HG03064 (cell line): Measurements from ENCODE around the gene CNN1.
"Not testable (repeated sequence)": the region's sequence is repeated elsewhere in the genome, so short reads cannot be mapped to it uniquely, and the experiment has no call there.

ENCODE experiments used
- ATAC-seq: cut with Tn5 transposase; IDR thresholded peaks from one replicate; pipeline ENCODE4 v1.9.1; 2021; ENCODE audit warnings: low read depth; ENCODE audit not compliant: unreplicated experiment

CNN1 gene

DNA sequence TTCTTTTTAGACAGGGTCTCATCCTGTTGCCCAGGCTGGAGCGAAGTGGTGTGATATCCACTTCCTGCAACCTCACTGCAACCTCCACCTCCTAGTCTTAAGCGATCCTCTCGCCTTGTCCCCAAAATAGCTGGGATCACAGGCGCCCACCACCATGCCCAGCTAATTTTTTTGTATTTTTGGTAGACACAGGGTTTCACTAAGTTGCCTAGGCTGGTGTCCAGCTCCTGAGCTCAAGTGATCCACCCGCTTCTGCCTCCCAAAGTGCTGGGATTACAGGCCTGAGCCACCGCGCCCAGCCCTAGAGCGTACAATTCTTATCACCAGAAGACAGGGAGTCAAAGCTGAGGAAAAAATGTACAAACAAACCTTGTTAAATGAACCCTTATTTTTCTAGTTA, 24.9 kb downstream of the CNN1 start:
- ATAC-seq, result no peak

DNA sequence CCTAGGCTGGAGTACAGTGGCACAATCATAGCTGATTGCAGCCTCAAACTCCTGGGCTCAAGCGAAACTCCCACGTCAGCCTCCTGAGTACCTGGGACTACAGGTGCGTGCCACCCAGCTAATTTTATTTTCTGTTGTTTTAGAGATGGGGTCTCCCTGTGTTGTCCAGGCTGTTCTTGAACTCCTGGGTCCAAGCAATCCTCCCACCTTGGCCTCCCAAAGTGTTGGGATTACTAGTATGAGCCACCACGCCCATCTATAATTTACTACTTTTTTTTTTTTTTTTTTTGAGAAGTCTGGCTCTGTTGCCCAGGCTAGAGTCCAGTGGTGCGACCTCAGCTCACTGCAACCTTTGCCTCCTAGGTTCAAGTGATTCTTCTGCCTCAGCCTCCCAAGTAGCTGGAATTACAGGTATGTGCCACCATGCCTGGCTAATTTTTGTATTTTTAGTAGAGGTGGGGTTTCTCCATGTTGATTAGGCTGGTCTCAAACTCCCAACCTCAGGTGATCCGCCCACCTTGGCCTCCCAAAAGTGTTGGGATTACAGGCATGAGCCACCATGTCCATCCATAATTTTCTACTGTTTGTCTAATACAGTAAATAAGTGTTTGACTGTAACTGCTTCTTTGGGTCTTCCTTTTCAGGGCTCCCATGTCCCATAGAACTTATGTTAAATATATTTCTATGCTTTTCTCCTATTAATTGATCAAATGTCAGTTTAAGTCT, 25.6 kb downstream of the CNN1 start:
- ATAC-seq, result not testable (repeated sequence)

DNA sequence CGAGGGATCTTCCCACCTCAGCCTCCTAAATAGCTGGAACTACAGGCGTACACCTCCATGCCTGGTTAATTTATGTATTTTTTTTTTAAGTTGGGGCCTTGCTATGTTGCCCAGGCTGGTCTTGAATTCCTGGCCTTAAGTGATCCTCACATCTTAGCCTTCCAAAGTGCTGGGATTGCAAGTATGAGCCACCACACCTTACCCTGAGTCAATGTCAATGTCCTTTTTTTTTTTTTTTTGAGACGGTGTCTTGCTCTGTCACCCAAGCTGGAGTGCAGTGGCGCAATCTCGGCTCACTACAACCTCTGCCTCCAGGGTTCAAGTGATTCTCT, 27.0 kb downstream of the CNN1 start:
- ATAC-seq, result not testable (repeated sequence)

DNA sequence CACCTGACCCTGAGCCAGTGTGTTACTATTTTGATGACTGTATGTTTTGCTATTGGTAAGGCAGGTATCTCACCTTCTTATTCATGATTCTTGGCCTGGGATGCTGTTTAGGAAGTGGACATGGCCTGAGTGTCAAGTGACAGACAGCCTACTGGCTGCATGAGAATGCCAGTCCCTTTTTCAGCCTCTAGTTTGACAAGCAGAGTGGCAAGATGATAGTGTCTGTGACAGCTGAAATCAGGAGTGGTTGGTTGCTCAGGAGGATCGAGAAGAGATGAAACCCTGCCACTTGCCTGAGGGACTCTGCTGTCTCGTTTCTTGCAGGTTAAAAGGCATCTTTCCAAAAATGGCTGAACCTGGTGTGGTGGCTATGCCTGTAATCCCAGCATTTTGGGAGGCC, 27.5 kb downstream of the CNN1 start:
- no peak for ATAC-seq

DNA sequence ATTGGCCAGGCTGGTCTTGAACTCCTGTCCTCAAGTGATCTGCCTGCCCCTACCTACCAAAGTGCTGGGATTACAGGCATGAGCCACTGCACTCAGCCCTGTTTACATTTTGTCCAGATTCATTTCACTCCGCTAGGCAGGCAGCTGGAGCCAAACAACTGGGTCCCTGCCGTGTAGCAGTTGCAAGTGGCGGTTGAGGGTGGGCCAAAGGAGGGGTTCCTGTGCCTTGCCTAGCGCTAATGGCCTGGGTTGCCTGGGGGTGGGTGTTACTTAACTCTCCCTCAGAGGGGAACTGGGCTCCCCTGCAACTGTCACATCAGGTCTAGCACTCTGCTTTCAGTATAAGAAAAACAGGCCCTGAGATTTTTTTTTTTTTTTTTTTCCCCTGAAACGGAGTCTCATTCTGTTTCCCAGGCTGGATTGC, 31.4 kb downstream of the CNN1 start:
- ATAC-seq, result no peak

DNA sequence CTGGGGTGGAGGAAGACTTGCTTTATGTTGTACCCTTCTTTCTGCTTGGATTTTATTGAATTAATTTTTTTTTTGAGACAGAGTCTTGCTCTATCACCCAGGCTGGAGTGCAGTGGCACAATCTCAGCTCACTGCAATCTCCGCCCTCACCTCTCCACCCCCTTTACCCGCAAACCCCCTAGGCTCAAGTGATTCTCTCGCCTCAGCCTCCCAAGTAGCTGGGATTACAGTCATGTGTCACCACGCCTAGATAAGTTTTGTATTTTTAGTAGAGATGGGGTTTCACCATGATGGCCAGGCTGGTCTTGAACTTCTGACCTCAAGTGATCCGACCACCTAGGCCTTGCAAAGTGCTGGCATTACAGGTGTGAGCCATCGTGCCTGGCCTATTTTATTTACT, 34.7 kb downstream of the CNN1 start:
- ATAC-seq, result not testable (repeated sequence)

DNA sequence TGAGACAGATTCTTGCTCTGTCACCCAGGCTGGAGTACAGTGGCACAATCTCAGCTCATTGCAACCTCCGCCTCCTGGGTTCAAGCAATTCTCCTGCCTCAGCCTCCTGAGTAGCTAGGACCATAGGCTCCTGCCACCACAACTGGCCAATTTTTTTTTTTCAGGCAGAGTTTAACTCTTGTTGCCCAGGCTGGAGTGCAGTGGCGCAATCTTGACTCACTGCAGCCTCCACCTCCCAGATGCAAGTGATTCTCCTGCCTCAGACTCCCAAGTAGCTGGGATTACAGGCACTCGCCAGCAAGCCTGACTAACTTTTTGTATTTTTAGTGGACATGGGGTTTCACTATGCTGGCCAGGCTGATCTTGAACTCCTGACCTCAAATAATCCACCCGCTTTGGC, 35.1 kb downstream of the CNN1 start:
- not testable (repeated sequence) for ATAC-seq

DNA sequence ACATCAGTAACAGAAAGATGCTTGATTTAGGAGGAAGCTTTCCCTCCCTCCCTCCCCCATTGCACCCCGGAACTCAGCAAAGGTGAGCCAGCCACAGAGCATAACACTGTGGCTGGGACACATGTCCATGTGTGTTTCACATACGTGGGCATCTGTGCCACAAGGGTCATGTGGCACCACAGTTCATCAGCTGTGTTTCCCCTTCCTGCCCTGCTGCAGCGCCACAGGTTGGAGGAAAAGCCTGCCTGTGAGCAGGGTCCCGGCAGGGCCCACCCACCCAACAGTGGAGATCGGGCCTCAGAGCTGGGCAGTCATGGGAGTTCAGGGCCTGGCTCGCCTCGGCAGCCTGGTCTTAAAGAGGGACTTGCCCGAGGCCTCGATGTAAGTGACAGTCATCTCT, 36.0 kb downstream of the CNN1 start:
- no peak for ATAC-seq

DNA sequence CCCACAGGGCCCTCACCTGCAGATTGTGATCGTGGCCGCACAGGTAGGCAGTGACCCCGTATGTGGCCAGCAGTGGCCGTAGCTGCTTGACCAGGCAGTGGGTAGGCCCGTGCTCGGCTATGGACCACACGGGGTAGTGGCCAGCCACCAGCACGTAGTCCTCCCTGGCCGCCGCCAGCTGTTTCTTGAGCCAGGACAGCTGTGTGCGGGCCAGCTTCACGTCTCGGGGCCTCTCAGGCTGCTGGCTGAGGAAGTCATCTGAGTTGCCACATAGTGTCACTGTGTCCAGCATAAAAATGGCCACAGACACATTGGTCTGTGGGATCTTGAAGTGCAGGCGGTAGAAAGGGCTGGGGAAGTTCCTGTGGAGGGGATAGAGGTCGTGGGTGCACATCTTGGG, 37.6 kb downstream of the CNN1 start:
- ATAC-seq, result no peak

DNA sequence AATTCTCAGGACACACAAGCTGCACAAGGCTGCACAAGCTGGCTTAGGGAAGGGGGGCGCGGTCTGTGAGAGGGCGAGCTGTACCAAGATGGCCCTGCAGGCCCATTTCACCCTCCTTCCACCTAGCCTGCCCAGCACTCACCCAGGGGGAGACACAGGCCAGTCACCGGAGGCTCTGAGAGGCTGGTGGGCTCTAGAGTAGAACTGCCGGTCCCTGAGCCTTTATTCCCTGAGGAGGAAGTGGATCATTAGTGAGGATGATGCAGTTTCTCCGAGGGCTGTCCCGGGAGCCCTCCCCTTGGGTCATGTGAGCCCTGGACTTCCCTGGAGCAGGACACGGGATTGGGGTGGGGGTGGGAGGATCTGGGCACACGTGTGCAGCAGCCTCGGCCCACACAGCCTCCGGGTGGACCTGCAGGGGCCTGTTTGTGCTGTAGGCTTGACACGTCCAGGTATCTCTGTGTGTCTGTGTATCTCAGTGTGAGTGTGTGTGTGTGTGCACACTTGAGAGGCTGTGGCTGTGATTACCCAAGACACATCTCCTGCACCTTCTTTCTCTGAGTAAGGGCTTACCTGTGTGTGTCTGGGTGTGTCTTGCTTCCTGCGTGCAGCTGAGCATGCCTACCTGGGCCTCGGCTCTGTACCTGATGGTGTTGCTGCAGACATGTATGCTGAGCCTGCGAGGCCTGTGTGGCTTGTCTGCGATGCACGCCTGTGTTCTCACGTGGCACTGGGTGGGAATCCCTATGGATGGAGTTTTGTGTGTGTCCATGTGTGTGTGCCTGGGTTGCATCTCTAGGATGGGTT, 39.0 kb downstream of the CNN1 start, which contains the start of gene ACP5:
ACP5 (minus strand) TSS at position 195 of the 807 bp plus-strand sequence. CDS start 328 bp downstream, outside the sequence.
- no peak for ATAC-seq

DNA sequence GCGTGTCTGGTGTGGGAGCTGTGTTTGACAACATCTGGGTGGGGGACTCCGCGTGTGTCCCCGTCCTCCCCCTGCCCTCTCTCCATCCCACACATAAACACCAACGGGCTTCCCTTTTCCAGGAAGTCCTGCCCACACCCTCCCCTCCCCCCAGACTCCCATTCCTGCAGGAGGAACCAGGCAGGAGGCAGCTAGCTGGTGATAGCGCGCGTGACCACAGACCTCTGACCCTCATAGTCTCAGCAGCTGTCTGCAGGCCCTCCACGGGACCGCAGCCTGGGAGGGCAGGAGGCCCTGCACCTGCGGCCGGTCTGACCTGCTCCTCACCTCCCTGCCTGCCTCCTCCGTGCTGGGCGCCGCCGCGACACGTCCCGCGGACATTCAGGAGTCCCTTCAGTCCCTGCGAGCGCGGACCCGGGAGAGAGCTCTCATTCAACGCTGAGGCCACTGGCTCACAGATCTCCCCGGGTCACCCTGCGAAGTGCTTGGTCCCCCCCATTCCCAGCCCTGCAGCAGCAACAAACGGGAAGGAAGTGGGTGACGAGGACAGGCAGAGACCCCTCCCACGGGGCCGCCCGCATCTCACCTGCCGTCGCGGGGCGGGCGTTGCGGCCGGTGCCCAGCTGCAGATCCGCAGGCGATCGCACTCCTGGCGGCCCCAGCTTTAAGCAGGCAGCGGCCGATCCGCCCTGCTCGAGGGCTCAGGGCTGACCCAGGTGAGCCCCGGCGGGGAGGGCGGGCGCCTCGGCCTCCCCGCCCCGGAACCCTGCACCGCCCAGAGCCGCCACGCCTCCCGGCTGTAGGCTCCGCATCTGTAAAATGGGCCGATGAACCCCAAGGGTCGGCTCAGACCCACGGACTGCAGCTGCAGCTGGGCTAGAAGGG, 39.8 kb downstream of the CNN1 start:
- ATAC-seq, result no peak

DNA sequence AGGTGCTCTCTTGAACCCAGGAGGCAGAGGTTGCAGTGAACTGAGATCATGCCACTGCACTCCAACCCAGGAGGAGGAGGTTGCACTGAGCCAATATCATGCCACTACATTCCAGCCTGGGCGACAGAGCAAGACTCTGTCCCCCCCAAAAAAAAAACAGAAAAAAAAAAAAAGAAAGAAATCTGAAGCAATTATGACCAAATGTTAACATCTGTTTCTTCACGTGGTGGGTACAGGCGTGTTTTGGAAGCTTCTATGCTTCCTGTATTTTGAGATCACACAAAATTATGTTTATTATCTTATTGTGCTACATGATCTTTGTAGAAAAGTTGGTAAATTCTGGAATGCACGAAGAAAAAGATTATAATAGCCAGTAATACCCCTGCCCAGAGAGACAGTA, 41.5 kb downstream of the CNN1 start:
- no peak for ATAC-seq

DNA sequence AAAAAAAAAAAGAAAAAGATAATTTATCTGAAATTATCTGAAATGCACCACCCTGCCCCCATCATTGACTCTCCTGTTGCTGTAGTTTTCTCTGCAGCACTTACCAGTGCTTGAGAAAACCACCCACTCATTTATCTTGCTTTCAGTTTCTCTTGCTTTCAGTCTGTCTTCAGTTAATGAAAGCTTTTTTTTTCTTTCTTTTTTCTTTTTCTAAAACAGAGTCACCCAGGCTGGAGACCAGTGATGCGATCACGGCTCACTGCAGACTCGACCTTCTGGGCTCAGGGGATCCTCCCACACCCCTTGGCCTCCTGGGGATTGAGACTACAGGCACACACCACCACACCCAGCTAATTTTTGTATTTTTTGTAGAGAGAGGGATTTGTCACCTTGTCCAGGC, 43.1 kb downstream of the CNN1 start:
- ATAC-seq, result no peak

DNA sequence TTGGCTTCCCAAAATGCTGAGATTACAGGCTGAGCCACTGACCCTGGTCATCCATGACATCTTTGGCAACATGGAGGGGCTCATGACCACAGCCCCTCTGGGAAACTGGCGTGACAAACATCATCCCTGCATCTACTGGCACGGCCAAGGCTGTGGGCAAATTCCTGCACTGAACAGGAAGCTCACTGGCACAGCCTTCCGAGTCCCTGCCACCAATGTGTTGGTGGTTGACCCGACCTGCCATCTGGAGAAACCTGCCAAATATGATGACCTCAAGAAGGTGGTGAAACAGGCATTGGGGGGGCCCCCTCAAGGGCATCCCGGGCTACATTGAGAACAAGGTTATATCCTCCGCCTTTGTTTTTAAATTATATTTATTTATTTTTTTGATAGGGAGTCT, 47.7 kb downstream of the CNN1 start:
- no peak for ATAC-seq

DNA sequence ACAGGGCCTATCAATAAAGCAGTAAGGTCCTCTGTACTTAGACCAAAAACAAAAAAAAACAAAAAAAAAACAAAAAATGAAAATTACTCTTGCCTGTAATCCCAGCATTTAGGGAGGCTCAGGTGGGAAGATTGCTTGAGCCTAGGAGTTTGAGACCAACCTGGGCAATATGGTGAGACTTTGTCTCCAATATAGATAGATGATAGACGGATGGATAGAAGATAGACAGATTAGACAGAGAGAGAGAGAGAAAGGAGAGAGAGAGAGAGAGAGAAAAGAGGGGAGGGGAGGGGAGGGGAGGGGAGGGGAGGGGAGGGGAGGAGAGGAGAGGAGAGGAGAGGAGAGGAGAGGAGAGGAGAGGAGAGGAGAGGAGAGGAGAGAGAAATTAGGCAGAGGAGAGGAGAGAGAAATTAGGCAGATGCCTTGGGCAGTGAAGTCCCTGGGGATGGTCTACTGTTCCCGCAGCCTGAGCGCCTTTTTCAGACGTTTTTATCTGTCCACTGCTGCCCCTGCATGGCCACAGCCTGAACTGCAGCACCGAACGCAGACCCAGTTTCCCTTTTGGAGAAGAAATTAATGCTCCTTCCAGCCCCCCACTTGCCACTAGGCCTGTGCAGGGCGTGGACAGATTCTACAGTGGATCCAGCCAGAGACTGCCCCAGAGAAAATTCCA, 48.8 kb downstream of the CNN1 start:
- ATAC-seq, result no peak

DNA sequence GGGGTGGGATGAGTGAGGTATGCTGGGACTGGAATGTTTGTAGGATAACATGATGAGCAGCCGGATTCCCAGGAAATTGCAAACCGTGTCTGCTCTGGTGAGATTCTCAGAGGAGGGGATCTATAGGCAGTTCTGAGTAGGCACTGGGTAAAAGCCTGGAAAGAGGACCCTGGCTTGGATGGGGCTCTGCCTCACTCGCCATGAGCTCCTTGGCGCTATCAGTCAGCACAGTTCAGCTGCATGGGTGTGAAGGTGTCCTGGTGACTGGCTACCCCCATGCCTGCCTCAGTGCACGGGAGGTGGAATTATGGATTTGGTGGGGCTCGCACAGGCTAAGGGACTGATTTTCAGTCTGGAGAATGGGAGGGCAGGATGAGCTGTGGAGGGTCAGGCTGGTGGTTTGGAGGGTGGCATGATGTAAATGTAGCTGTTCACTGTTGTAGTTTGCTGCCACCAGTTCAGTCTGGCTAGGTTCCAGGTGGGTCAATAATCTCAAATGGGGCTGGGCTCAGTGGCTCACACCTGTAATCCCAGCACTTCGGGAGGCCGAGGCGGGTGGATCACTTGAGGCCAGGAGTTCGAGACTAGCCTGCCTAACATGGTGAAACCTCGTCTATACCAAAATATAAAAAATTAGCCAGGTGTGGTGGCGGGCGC, 49.5 kb downstream of the CNN1 start:
- no peak for ATAC-seq

DNA sequence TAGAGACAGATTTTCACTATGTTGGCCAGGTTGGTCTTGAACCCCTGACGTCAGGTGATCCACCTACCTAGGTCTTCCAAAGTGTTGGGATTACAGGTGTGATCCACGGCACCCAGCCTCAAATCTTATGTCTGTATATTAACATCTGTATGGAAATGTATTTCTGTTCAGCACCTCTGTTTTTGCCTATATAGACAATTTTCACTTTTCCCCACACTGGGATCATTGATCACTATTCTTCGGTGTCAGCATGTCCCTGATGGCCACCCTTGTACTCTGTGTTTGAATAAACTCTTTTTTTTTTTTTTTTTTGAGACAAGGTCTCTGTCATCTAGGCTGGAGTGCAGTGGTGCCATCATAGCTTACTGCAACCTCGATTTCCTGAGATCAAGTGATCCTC, 55.4 kb downstream of the CNN1 start:
- ATAC-seq, result no peak

DNA sequence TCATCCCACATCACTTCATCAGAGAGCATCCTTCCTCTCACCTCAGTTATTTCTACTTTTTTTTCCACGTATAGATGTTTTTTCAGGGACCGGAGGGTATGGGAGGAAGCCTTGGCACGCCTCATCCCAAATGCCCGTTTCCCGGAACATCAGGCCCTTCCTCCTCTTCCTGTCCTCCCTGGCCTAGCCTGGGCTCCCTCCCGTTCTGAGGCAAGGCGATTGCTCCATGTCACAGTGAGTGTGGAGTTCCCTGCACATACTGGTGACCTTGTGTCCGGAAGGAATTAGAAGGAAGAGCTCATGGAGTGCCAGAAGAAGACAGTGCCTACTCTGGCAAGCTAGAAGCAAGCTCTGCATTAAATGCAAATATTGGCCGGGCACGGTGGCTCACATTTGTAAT, 57.5 kb downstream of the CNN1 start:
- ATAC-seq, result no peak

DNA sequence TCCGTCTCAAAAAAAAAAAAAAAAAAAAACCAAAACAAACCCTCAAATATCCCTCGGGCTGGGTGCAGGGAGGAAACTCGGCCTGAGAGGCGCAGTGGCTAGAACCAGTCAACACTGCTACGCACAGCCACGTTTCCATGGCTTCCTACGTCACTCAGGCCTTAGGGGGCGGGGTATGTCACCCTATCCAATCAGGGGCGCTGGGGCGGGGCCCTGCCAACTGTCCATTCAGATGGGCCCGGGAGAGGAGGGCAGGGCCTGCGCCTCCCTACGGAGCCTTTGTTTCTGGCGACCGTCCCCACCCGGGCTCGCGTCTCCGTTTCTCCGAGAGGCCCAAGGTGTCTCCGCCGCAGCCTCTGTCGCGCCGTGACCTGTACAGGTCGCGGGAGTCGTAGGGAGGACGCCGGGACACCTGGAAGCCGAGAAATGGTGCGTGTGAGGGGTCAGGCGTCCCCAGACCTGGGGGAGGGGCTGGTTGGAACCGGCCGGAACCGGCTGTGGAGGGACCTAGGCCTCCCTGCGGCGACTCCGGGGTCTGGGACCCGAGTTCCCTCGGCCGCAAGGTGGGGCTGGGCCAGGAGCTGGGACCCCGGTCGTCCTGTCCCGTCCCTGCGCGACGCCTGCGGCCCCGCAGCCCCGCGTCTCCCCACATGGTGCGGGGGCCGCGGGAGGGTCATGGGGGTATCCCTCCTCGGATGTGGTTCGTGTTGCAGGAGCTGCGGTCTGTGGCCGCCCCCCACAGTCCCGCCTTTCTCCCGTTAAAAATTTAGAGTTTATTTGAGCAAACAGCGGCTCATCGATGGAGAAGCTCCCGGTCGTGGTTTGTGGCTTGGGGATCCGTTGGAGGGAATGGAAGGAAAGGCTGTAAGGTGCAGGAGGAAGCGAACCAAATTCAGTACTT, 58.8 kb downstream of the CNN1 start, which contains the start of gene ZNF627:
ZNF627 (plus strand) TSS at position 282 of the 901 bp plus-strand sequence; CDS start at position 427, 145 bp downstream.
- ATAC-seq, result peak; percentile 93
